NT2/D1 (cell line): ENCODE results near the gene TENM4.

ENCODE experiments used
- SUZ12 ChIP-seq: IDR thresholded peaks from 2 replicates; pipeline ENCODE4 v1.6.1; 2011; ENCODE audit not compliant: insufficient read length, insufficient read depth; ENCODE audit errors: extremely low read depth
- ZNF274 ChIP-seq: IDR thresholded peaks from 2 replicates; pipeline ENCODE4 v1.6.1; 2011; ENCODE audit warnings: mild to moderate bottlenecking, low read depth, low read length

DNA sequence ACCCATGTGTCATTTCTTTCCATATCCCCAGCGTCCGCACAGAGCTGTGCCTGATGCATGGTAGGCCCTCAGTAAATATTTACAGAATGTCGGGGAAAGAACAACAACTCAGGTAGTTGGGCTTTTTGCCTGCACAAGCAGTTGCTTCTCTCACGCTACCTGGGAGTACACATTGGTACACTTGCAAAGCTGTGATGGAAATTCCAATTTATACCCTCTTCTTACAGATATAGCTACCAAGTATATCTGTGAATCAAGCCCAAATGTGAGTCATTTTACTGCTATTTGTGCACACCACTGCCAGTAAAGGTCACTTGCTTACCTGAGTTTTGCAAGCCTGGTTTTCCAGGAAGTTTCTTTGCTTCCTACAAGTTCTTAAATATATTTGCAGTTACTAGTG is 533.2 kb downstream of the TENM4 start:
- TF ChIP-seq ZNF274 (no peak), SUZ12 (no peak)
